Panc1 (cell line): ENCODE data around the gene MYRIP.

Experiments used
- POLR2AphosphoS5 ChIP-seq: IDR thresholded peaks from 2 replicates; pipeline ENCODE4 v1.6.1; 2012; ENCODE audit warnings: mild to moderate bottlenecking, low read depth, low read length, moderate library complexity
- SIN3A ChIP-seq: IDR thresholded peaks from 2 replicates; pipeline ENCODE4 v1.6.1; 2012; ENCODE audit warnings: low read depth, mild to moderate bottlenecking, low read length, moderate library complexity, borderline replicate concordance; ENCODE audit not compliant: insufficient read depth
- TF ChIP-seq, protein P1 (sequence below): fragments of 450-650 bp; IDR thresholded peaks from 2 replicates; pipeline ENCODE4 v1.5.1; 2017; ENCODE audit warnings: mild to moderate bottlenecking
- TF ChIP-seq, protein P2 (sequence below), 2 experiments: IDR thresholded peaks; 2 replicates each; pipeline ENCODE4 v1.6.1; 2011 to 2012; ENCODE audit warnings: low read depth in 2 of 2, control low read depth in 1 of 2, low read length in 1 of 2, mild to moderate bottlenecking in 1 of 2, moderate library complexity in 1 of 2; ENCODE audit not compliant: insufficient read depth in 1 of 2

DNA sequence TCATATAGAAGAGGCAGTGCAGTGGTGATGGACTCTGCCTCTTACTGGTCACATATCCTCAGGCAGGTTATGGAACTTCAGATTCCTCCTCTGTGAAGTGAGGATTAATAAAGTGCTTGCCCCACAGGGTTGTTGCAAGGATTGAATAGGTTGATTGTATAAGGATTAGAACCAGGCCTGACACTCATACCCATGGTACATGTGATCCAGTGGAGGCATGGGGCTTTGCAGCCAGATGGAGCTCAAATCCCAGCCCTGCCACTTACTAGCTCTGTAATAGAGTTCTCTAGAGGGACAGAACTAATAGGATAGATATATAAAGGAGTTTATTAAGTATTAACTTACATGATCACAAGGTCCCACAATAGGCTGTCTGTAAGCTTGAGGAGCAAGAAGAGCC is 315.5 kb downstream of the MYRIP start:
- TF ChIP-seq POLR2AphosphoS5: no peak
- TF ChIP-seq, protein P1, sequence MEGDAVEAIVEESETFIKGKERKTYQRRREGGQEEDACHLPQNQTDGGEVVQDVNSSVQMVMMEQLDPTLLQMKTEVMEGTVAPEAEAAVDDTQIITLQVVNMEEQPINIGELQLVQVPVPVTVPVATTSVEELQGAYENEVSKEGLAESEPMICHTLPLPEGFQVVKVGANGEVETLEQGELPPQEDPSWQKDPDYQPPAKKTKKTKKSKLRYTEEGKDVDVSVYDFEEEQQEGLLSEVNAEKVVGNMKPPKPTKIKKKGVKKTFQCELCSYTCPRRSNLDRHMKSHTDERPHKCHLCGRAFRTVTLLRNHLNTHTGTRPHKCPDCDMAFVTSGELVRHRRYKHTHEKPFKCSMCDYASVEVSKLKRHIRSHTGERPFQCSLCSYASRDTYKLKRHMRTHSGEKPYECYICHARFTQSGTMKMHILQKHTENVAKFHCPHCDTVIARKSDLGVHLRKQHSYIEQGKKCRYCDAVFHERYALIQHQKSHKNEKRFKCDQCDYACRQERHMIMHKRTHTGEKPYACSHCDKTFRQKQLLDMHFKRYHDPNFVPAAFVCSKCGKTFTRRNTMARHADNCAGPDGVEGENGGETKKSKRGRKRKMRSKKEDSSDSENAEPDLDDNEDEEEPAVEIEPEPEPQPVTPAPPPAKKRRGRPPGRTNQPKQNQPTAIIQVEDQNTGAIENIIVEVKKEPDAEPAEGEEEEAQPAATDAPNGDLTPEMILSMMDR: no peak
- no peak for TF ChIP-seq SIN3A
- TF ChIP-seq, protein P2, sequence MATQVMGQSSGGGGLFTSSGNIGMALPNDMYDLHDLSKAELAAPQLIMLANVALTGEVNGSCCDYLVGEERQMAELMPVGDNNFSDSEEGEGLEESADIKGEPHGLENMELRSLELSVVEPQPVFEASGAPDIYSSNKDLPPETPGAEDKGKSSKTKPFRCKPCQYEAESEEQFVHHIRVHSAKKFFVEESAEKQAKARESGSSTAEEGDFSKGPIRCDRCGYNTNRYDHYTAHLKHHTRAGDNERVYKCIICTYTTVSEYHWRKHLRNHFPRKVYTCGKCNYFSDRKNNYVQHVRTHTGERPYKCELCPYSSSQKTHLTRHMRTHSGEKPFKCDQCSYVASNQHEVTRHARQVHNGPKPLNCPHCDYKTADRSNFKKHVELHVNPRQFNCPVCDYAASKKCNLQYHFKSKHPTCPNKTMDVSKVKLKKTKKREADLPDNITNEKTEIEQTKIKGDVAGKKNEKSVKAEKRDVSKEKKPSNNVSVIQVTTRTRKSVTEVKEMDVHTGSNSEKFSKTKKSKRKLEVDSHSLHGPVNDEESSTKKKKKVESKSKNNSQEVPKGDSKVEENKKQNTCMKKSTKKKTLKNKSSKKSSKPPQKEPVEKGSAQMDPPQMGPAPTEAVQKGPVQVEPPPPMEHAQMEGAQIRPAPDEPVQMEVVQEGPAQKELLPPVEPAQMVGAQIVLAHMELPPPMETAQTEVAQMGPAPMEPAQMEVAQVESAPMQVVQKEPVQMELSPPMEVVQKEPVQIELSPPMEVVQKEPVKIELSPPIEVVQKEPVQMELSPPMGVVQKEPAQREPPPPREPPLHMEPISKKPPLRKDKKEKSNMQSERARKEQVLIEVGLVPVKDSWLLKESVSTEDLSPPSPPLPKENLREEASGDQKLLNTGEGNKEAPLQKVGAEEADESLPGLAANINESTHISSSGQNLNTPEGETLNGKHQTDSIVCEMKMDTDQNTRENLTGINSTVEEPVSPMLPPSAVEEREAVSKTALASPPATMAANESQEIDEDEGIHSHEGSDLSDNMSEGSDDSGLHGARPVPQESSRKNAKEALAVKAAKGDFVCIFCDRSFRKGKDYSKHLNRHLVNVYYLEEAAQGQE (IDR thresholded peaks at IDR 0.05; ENCODE audit: insufficient read depth in 1 of 2, low read depth in 2 of 2, low read length in 1 of 2): no peak
